Progenitor cell of endocrine pancreas (in vitro differentiated cells): ENCODE measurements around the gene SEH1L. TPM values are rescaled to one million over a fixed set of nuclear protein-coding genes. Genes with fewer than 3 reads are reported as not detected.

Experiments used
- DNase-seq: peaks from one replicate; pipeline ENCODE4 v3.0.0; 2021; ENCODE audit warnings: low spot score; ENCODE audit not compliant: unreplicated experiment
- H3K27ac Mint-ChIP-seq: 2 replicates; pipeline ENCODE4 v1.8.0; 2021; ENCODE audit warnings: mild to moderate bottlenecking, moderate library complexity, mixed read lengths
- H3K27me3 Mint-ChIP-seq: 2 replicates; pipeline ENCODE4 v1.8.0; 2021; ENCODE audit warnings: mixed read lengths
- H3K36me3 Mint-ChIP-seq: 2 replicates; pipeline ENCODE4 v1.8.0; 2022; ENCODE audit warnings: mixed read lengths; ENCODE audit not compliant: insufficient read depth
- H3K4me1 Mint-ChIP-seq: 2 replicates; pipeline ENCODE4 v1.8.0; 2021; ENCODE audit warnings: low read depth, mixed read lengths
- H3K4me3 Mint-ChIP-seq: 2 replicates; pipeline ENCODE4 v1.8.0; 2021; ENCODE audit warnings: low read depth, mild to moderate bottlenecking, moderate library complexity, mixed read lengths
- H3K9me3 Mint-ChIP-seq: 2 replicates; pipeline ENCODE4 v1.8.0; 2021; ENCODE audit warnings: low read depth, mixed read lengths
- CTCF ChIP-seq: fragments of 200-600 bp; sonication (generic); IDR thresholded peaks from one replicate; pipeline ENCODE4 v1.5.0; 2021; ENCODE audit warnings: antibody characterized with exemption, mild to moderate bottlenecking; ENCODE audit not compliant: unreplicated experiment
- total RNA-seq: library from RNA; stranded (reverse); gene quantifications from 2 replicates; pipeline ENCODE4 v1.2.1, GENCODE V29; 2021

The SEH1L gene
- total RNA-seq, 1 donor from 2014 or later = 43.3 TPM

- no peak for TF ChIP-seq CTCF
- Mint-ChIP-seq H3K27me3 (no peaks in the 10 kb centered on the region), H3K27ac (no peak overlapping the region), H3K9me3 (no peaks in the 10 kb centered on the region), H3K4me3 (no peak overlapping the region), H3K4me1 (peaks cover 13% of the 10 kb centered on the region), H3K36me3 (no peaks in the 10 kb centered on the region)
- no peak for DNase-seq
Observed at GRCh38 chr18:12943215-12943614, 4.6 kb upstream of the SEH1L start.

- Mint-ChIP-seq H3K4me1 (peaks cover 13% of the 10 kb centered on the region), H3K9me3 (no peaks in the 10 kb centered on the region), H3K4me3 (no peak overlapping the region), H3K27ac (no peak overlapping the region), H3K36me3 (peaks cover 3% of the 10 kb centered on the region), H3K27me3 (no peaks in the 10 kb centered on the region)
- DNase-seq = no peak
- no peak for TF ChIP-seq CTCF
Observed at GRCh38 chr18:12944709-12945108, 3.1 kb upstream of the SEH1L start.

- peaks cover 3% of the 10 kb centered on the region for H3K36me3 Mint-ChIP-seq
- H3K4me3 Mint-ChIP-seq = peak overlapping the region; percentile 91
- no peak for TF ChIP-seq CTCF
- no peak for DNase-seq
- H3K9me3 Mint-ChIP-seq = no peaks in the 10 kb centered on the region
- H3K4me1 Mint-ChIP-seq = peaks cover 13% of the 10 kb centered on the region
- H3K27me3 Mint-ChIP-seq = no peaks in the 10 kb centered on the region
- peak overlapping the region; percentile 98 for H3K27ac Mint-ChIP-seq
Observed at GRCh38 chr18:12946549-12947284, 1.1 kb upstream of the SEH1L start.

GRCh38 chr18:12948050-12948804, 416 bp downstream of the SEH1L start:
- Mint-ChIP-seq H3K4me1 (peaks cover 13% of the 10 kb centered on the region), H3K27me3 (no peaks in the 10 kb centered on the region), H3K4me3 (peak overlapping the region; percentile 91), H3K36me3 (peaks cover 5% of the 10 kb centered on the region), H3K9me3 (no peaks in the 10 kb centered on the region), H3K27ac (peak overlapping the region; percentile 98)
- DNase-seq = peak; percentile 77
- no peak for TF ChIP-seq CTCF

GRCh38 chr18:12958478-12958877, 10.7 kb downstream of the SEH1L start:
- Mint-ChIP-seq H3K4me3 (no peak overlapping the region), H3K4me1 (no peaks in the 10 kb centered on the region), H3K27me3 (no peaks in the 10 kb centered on the region), H3K36me3 (peaks cover 22% of the 10 kb centered on the region), H3K27ac (no peak overlapping the region), H3K9me3 (no peaks in the 10 kb centered on the region)
- TF ChIP-seq CTCF = no peak
- no peak for DNase-seq
